ENCODE measurements around the gene NCOA3. TPM values are rescaled to one million over a fixed set of nuclear protein-coding genes. Genes with fewer than 3 reads are reported as not detected.
"Not testable (repeated sequence)": the region's sequence is repeated elsewhere in the genome, so short reads cannot be mapped to it uniquely, and the experiment has no call there.

Gene NCOA3
- total and polyA plus RNA-seq, 2 donors (not counting 1 experiment from before 2014, with no cell fraction given) = 22.3 to 23.1 TPM

DNA sequence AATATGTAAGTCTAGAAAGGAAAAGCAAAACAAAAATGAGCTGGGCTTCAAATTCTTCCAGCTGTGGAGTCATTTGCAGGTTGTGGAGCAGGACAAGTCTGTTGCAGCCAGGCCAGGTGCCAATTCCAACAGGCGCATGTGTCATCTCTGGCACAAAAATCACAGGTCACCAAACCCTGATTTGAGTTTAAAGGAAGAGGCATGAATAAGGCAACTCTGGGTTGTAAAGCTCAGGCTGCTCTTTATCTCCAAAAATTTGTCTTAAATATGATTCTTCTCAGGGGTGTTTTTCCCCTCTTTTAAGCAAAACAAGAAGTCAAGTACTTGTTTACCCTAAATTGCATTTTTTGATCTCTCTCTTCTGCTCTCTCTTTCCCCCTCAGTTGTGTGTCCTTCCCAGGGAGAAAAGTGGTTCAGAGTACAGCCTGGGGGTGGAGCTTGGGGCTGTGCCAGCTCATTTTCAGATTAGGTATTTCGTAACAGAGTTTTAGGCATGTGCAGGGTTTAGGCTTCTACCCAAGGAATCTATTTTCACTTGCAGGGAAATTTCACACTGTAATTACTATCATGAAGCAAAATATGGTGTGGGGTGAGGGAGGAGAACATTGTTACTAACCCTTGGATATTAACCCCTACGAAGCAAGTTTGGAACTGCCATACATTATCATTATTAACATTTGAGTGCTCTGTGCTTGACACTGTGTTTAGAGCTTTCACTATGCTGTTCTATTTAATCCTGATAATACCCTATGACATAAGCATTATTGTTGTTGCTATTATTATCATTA lies 8.3 kb upstream of the NCOA3 start:
- no peak overlapping the region for H2AFZ ChIP-seq (ENCODE audit: low read length)
- H3K27me3 ChIP-seq (ENCODE audit: control insufficient read depth, insufficient read depth, low read length) = no peaks in the 10 kb centered on the region
- peak; percentile 70 to 87 for DNase-seq (ENCODE audit: low read depth in 2 of 2)
- H3K9ac ChIP-seq (ENCODE audit: insufficient read depth, low read length) = no peak overlapping the region
- H3K4me1 ChIP-seq (ENCODE audit: control insufficient read depth, extremely low read depth, insufficient read depth, low read length) = peaks cover 7% of the 10 kb centered on the region
- no peak for TF ChIP-seq EZH2 (IDR thresholded peaks at IDR 0.05; ENCODE audit: low read length, missing control alignments)
- TF ChIP-seq, protein P1, sequence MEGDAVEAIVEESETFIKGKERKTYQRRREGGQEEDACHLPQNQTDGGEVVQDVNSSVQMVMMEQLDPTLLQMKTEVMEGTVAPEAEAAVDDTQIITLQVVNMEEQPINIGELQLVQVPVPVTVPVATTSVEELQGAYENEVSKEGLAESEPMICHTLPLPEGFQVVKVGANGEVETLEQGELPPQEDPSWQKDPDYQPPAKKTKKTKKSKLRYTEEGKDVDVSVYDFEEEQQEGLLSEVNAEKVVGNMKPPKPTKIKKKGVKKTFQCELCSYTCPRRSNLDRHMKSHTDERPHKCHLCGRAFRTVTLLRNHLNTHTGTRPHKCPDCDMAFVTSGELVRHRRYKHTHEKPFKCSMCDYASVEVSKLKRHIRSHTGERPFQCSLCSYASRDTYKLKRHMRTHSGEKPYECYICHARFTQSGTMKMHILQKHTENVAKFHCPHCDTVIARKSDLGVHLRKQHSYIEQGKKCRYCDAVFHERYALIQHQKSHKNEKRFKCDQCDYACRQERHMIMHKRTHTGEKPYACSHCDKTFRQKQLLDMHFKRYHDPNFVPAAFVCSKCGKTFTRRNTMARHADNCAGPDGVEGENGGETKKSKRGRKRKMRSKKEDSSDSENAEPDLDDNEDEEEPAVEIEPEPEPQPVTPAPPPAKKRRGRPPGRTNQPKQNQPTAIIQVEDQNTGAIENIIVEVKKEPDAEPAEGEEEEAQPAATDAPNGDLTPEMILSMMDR (conservative IDR thresholded peaks at IDR 0.05 in 1 of 2, IDR thresholded peaks at IDR 0.05 in 1 of 2; ENCODE audit: low read depth in 1 of 2, low read length in 2 of 2) = no peak
- H3K27ac ChIP-seq (ENCODE audit: insufficient read depth, low read length) = no peak overlapping the region
- no peaks in the 10 kb centered on the region for H4K20me1 ChIP-seq (ENCODE audit: control insufficient read depth, extremely low read depth, insufficient read depth, low read length)
- H3K36me3 ChIP-seq (ENCODE audit: control insufficient read depth, insufficient read depth, low read length) = no peaks in the 10 kb centered on the region
- peak overlapping the region; percentile 71 for H3K4me2 ChIP-seq (ENCODE audit: extremely low read depth, insufficient read depth, low read length)
- no peaks in the 10 kb centered on the region for H3K9me3 ChIP-seq (ENCODE audit: control insufficient read depth, insufficient read depth, low read depth, low read length)
- H3K4me3 ChIP-seq (replicated peaks in 1 of 4; ENCODE audit: control extremely low read depth in 1 of 4, insufficient read depth in 1 of 4, low read depth in 3 of 4, low read length in 4 of 4) = no peak overlapping the region
- H3K79me2 ChIP-seq (ENCODE audit: control insufficient read depth, insufficient read depth, low read length) = no peaks in the 10 kb centered on the region

DNA sequence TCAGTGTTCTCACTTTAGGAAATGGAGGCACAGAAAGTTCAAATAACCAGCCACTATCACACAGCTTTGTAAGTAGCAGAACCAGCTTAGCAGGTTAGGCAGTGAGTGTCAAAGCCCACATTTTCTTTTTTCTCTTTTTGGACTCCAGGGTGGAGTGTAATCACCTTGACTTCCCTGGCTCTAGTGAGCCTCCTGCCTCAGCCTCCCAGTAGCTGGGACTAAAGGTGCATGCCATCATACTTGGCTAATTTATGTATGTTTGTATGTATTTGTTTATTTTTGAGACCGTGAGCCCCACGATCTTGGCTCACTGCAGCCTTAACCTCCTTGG lies 7.8 kb upstream of the NCOA3 start:
- Histone ChIP-seq H2AFZ (ENCODE audit: low read length) (no peak overlapping the region), H3K79me2 (ENCODE audit: control insufficient read depth, insufficient read depth, low read length) (no peaks in the 10 kb centered on the region), H3K4me2 (ENCODE audit: extremely low read depth, insufficient read depth, low read length) (peak overlapping the region; percentile 29), H4K20me1 (ENCODE audit: control insufficient read depth, extremely low read depth, insufficient read depth, low read length) (no peaks in the 10 kb centered on the region), H3K36me3 (ENCODE audit: control insufficient read depth, insufficient read depth, low read length) (no peaks in the 10 kb centered on the region), H3K9me3 (ENCODE audit: control insufficient read depth, insufficient read depth, low read depth, low read length) (no peaks in the 10 kb centered on the region), H3K27me3 (ENCODE audit: control insufficient read depth, insufficient read depth, low read length) (no peaks in the 10 kb centered on the region), H3K4me3 (replicated peaks in 1 of 4; ENCODE audit: control extremely low read depth in 1 of 4, insufficient read depth in 1 of 4, low read depth in 3 of 4, low read length in 4 of 4) (no peak overlapping the region), H3K4me1 (ENCODE audit: control insufficient read depth, extremely low read depth, insufficient read depth, low read length) (peaks cover 7% of the 10 kb centered on the region), H3K27ac (ENCODE audit: insufficient read depth, low read length) (no peak overlapping the region), H3K9ac (ENCODE audit: insufficient read depth, low read length) (no peak overlapping the region)
- DNase-seq (ENCODE audit: low read depth in 2 of 2) = no peak
- TF ChIP-seq, protein P1 (conservative IDR thresholded peaks at IDR 0.05 in 1 of 2, IDR thresholded peaks at IDR 0.05 in 1 of 2; ENCODE audit: low read depth in 1 of 2, low read length in 2 of 2) = no peak
- TF ChIP-seq EZH2 (IDR thresholded peaks at IDR 0.05; ENCODE audit: low read length, missing control alignments) = no peak

DNA sequence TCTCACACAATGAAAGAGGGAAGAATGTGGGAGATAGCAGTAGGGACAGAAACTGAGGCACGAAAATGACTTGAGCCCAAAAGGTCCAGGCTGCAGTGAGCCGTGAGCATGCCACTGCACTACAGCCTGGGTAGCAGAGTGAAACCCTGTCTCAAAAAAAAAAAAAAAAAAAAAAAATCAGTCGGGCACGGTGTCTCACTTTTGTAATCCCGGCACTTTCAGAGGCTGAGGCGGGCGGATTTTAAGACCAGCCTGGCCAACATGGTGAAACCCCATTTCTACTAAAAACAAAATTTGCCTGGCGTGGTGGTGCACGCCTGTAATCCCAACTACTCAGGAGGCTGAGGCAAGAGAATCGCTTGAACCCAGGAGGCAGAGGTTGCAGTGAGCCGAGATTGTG lies 7.1 kb upstream of the NCOA3 start:
- H2AFZ ChIP-seq (ENCODE audit: low read length); H3K27me3 ChIP-seq (ENCODE audit: control insufficient read depth, insufficient read depth, low read length); H3K4me1 ChIP-seq (ENCODE audit: control insufficient read depth, extremely low read depth, insufficient read depth, low read length); H4K20me1 ChIP-seq (ENCODE audit: control insufficient read depth, extremely low read depth, insufficient read depth, low read length); H3K4me2 ChIP-seq (ENCODE audit: extremely low read depth, insufficient read depth, low read length); H3K36me3 ChIP-seq (ENCODE audit: control insufficient read depth, insufficient read depth, low read length); H3K79me2 ChIP-seq (ENCODE audit: control insufficient read depth, insufficient read depth, low read length); H3K27ac ChIP-seq (ENCODE audit: insufficient read depth, low read length); H3K4me3 ChIP-seq (replicated peaks in 1 of 4; ENCODE audit: control extremely low read depth in 1 of 4, insufficient read depth in 1 of 4, low read depth in 3 of 4, low read length in 4 of 4); H3K9ac ChIP-seq (ENCODE audit: insufficient read depth, low read length); H3K9me3 ChIP-seq (ENCODE audit: control insufficient read depth, insufficient read depth, low read depth, low read length); DNase-seq (ENCODE audit: low read depth in 2 of 2): not testable (repeated sequence)
